Brain microvascular endothelial cell (primary cell): ENCODE data around the gene GUCA1C.

Source experiments
- DNase-seq: peaks from one replicate; pipeline ENCODE4 v3.0.0-alpha.2; 2020
- H3K27ac ChIP-seq: fragments of 250-450 bp; sonication (Bioruptor Pico); 2 replicates; pipeline ENCODE4 v1.5.1; 2020; ENCODE audit warnings: mild to moderate bottlenecking, moderate library complexity
- H3K27me3 ChIP-seq: fragments of 250-450 bp; sonication (Bioruptor Pico); replicated peaks from 2 replicates; pipeline ENCODE4 v1.5.1; 2020; ENCODE audit warnings: mild to moderate bottlenecking
- H3K36me3 ChIP-seq: fragments of 250-450 bp; sonication (Bioruptor Pico); replicated peaks from 2 replicates; pipeline ENCODE4 v1.5.1; 2020; ENCODE audit warnings: mild to moderate bottlenecking
- H3K4me3 ChIP-seq: 2 replicates; pipeline ENCODE4 v1.5.1; 2011; ENCODE audit warnings: low read depth, mild to moderate bottlenecking, control low read depth, low read length, moderate library complexity
- in situ Hi-C: cut with HindIII; loops from 2 replicates; pipeline ENCODE4 v1.10.0; 2017; ENCODE audit warnings: low sequenced_read_pairs, low pct_ligation_motif_present
- TF ChIP-seq, protein P1 (sequence below): IDR thresholded peaks from 2 replicates; pipeline ENCODE4 v1.5.1; 2011; ENCODE audit warnings: low read depth, mild to moderate bottlenecking, moderate library complexity, low read length, control low read depth, inconsistent platforms; ENCODE audit errors: missing control alignments

GUCA1C gene

DNA sequence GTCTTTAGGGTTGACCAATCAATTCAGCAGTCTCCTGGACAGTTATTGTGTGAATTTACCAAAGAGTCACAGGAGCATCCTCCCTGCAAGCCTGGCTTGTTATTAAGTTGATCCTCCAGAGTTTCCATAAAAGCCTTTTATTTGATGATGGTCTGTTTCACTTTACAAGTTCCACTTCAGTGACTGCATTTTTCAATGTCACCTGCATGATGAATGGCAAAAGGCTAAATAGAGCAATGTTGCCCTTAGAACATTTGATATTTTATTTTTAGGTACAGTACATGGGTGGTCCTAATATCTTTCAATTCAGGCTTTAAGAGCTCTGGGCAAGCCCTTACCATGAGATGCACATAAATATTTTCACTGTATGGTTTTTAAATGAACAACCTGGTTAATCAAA is 22.6 kb downstream of the GUCA1C start:
- DNase-seq: no peak
- in situ Hi-C loops: no loop called here
- TF ChIP-seq, protein P1, sequence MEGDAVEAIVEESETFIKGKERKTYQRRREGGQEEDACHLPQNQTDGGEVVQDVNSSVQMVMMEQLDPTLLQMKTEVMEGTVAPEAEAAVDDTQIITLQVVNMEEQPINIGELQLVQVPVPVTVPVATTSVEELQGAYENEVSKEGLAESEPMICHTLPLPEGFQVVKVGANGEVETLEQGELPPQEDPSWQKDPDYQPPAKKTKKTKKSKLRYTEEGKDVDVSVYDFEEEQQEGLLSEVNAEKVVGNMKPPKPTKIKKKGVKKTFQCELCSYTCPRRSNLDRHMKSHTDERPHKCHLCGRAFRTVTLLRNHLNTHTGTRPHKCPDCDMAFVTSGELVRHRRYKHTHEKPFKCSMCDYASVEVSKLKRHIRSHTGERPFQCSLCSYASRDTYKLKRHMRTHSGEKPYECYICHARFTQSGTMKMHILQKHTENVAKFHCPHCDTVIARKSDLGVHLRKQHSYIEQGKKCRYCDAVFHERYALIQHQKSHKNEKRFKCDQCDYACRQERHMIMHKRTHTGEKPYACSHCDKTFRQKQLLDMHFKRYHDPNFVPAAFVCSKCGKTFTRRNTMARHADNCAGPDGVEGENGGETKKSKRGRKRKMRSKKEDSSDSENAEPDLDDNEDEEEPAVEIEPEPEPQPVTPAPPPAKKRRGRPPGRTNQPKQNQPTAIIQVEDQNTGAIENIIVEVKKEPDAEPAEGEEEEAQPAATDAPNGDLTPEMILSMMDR: no peak
- Histone ChIP-seq H3K4me3 (no peak overlapping the region), H3K36me3 (no peaks in the 10 kb centered on the region), H3K27me3 (no peaks in the 10 kb centered on the region), H3K27ac (no peak overlapping the region)

DNA sequence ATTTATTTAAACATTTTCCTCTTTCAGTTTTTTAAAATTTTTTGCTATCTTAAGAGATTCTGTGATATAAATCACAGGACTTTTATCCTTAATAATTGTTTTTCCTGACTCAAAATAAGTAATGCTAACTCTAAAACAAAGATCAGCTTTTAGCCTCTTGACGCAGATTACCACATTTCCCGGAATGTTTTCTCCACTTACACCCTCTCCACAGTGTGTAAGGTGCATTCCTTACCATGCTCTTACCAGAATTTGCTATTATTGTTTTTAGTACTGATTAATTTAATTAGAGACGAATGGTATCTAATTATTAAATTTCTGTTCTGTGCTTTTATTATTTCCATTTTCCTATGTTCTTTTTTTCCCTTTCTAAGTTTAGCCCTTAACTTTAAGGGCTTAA is 34.8 kb downstream of the GUCA1C start:
- DNase-seq: no peak
- TF ChIP-seq, protein P1: no peak
- Histone ChIP-seq H3K27me3 (no peaks in the 10 kb centered on the region), H3K4me3 (no peak overlapping the region), H3K27ac (no peak overlapping the region), H3K36me3 (no peaks in the 10 kb centered on the region)
- in situ Hi-C loops: no loop called here

DNA sequence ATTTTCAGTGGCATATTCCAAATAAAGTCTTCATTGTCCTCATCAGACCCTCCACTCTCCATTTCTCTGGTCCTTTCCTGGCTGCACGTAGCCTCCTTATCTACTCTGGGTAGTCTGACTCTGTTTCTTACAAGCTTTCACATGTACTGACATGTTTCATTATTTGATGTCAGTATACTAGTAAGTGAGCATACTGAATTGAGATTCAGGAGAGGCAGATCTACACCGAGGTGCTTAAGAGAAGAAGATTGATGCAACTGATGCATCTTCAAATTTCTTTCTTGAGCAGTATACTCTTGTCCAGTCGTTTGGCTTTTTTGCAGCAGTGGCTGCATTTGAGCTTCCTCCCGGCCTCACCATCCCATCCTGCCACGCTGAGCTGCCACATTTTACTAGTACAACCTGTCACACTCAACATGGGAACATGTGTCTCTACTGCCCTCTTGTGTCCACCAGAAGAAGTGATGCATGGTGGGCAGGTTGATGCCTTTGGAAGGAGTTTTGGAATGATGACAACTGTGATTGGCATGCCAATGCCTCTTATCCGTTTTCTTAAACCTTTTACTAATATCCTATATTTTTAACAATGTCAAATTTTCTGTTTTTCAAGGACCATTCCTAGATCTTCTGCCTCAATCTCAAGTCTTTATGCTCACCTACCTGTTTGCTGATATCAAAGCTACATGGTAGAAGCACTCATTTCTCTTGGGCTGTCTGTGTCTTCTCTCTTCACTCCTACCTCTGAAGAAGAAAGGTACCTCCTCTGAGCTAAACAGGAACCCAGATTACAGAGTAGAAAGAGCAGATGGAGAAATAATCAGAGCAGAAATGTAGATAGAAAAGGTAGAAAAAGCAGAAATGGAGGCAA is 38.7 kb downstream of the GUCA1C start:
- peak; percentile 61 for DNase-seq
- Histone ChIP-seq H3K36me3 (no peaks in the 10 kb centered on the region), H3K27me3 (no peaks in the 10 kb centered on the region), H3K4me3 (no peak overlapping the region), H3K27ac (no peak overlapping the region)
- TF ChIP-seq, protein P1: peak; percentile 91
- in situ Hi-C loops: no loop called here

DNA sequence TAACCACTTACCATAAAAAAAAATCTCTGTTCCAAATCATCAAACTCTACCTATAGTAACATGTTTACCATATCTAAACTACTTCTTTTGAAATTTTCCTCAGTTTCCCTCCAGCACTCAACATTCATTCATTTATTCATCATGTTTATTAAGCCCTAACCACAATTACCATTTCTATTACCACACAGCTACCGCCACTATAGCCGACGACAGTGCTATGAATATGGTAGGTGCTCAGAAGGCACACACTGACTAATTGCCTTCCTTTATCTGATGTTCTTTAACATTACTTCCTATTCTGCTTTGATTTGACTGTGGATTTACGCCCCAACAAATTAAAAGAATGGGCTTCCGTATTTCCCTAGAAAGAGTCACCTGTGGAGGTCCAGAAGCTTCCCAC is 43.9 kb downstream of the GUCA1C start:
- TF ChIP-seq, protein P1: no peak
- DNase-seq: no peak
- no peak overlapping the region for H3K4me3 ChIP-seq
- H3K27me3 ChIP-seq: no peaks in the 10 kb centered on the region
- H3K36me3 ChIP-seq: no peaks in the 10 kb centered on the region
- H3K27ac ChIP-seq: no peak overlapping the region
- in situ Hi-C loops: no loop called here

DNA sequence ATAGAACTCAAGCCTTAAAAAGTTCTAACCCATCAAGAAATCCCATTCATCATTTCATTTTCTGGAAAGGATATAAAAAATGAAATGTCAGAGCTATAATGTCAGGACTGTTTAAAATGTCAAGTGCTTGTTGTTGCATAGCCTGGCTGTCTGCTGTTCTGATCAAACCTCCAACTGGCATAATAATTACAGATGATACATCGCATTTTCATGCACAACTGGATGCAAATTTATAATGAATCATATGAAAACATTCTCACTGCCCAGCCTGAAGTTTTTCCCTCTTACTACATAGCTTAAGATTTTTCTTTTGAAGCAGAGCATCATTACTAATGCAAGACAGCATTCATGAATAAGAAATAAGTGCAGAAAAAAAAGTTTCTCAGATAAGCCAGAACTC is 46.5 kb downstream of the GUCA1C start:
- no peak overlapping the region for H3K4me3 ChIP-seq
- no peak for DNase-seq
- TF ChIP-seq, protein P1: no peak
- H3K27me3 ChIP-seq: no peaks in the 10 kb centered on the region
- in situ Hi-C loops: no loop called here
- H3K36me3 ChIP-seq: no peaks in the 10 kb centered on the region
- no peak overlapping the region for H3K27ac ChIP-seq

DNA sequence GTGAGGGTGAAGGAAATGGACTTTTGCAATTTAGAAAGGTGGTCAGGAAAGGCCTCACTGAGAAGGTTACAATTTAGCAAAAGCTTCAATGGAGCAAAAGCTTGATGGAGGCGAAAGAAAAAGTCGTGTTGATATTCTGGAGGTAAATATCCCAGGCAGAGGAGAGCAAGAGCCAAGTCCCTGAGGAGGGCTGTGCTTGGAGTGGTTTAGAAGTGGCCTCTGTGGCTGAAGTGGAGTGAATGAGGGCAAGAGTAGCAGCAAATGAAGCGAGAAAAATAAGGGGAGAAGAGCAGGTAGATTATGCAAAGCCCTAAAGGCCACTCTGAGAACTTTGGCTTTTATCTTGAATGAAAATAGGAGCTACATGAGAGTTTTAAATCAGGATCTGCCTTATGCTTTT is 54.1 kb downstream of the GUCA1C start:
- H3K4me3 ChIP-seq: no peak overlapping the region
- H3K27ac ChIP-seq: no peak overlapping the region
- no peak for DNase-seq
- no peaks in the 10 kb centered on the region for H3K36me3 ChIP-seq
- no peaks in the 10 kb centered on the region for H3K27me3 ChIP-seq
- TF ChIP-seq, protein P1: no peak
- in situ Hi-C loops: no loop called here
